ENCODE data around the gene LDLRAD4.

DNA sequence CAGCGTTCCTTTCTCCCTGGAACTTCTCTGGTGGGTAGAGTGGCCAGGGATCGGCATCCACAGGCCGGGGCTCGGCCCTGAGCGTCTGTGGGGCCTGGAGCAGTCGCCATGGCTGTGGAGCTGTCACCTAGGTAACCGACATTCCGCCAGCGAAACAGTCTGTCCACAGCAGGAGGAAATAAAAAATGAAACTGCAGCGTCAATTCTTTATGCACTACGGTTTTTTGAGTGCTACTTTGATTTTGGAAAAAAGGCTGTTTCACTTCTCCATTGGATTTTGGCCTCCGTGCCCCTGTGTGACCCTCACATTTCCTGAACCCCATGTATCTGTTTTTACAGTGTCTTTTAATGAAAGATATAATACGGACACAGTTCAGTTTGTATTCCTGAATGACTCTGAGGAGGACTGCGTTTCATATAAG is 163.4 kb downstream of the LDLRAD4 start:
- TF ChIP-seq EP300 (IDR thresholded peaks at IDR 0.05) (no peak), POLR2AphosphoS5 (IDR thresholded peaks at IDR 0.05) (peak in 1 of 2 donors; percentile 29), POLR2A (IDR thresholded peaks at IDR 0.05; ENCODE audit: low read depth) (no peak)
- TF ChIP-seq, protein P1, sequence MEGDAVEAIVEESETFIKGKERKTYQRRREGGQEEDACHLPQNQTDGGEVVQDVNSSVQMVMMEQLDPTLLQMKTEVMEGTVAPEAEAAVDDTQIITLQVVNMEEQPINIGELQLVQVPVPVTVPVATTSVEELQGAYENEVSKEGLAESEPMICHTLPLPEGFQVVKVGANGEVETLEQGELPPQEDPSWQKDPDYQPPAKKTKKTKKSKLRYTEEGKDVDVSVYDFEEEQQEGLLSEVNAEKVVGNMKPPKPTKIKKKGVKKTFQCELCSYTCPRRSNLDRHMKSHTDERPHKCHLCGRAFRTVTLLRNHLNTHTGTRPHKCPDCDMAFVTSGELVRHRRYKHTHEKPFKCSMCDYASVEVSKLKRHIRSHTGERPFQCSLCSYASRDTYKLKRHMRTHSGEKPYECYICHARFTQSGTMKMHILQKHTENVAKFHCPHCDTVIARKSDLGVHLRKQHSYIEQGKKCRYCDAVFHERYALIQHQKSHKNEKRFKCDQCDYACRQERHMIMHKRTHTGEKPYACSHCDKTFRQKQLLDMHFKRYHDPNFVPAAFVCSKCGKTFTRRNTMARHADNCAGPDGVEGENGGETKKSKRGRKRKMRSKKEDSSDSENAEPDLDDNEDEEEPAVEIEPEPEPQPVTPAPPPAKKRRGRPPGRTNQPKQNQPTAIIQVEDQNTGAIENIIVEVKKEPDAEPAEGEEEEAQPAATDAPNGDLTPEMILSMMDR (IDR thresholded peaks at IDR 0.05): no peak
